ENCODE data around the gene CSTA.

- no peak for TF ChIP-seq SMC3 (conservative IDR thresholded peaks at IDR 0.05; ENCODE audit: poor library complexity)
- TF ChIP-seq CTCF (IDR thresholded peaks at IDR 0.05; ENCODE audit: poor library complexity, severe bottlenecking): no peak
- no peak for TF ChIP-seq RAD21 (conservative IDR thresholded peaks at IDR 0.05)
- TF ChIP-seq EZH2 (IDR thresholded peaks at IDR 0.05; ENCODE audit: borderline replicate concordance, insufficient read depth, low read length, poor library complexity, severe bottlenecking): no peak
Observed at GRCh38 chr3:122389892-122390291, 64.8 kb downstream of the CSTA start.
